Trophoblast cell (in vitro differentiated cells and primary cell): ENCODE data around the gene MEN1.

Source experiments
- DNase-seq, 2 donors: peaks; one replicate each; pipeline ENCODE4 v3.0.0-alpha.2; 2016
- H2AFZ ChIP-seq: 2 replicates; pipeline ENCODE4 v1.6.1; 2013; ENCODE audit warnings: low read length, moderate library complexity, mild to moderate bottlenecking; ENCODE audit not compliant: insufficient read depth, poor library complexity
- H2AK5ac ChIP-seq: 2 replicates; pipeline ENCODE4 v1.6.1; 2013; ENCODE audit warnings: mild to moderate bottlenecking, low read length
- H2BK120ac ChIP-seq: 2 replicates; pipeline ENCODE4 v1.6.1; 2013; ENCODE audit warnings: low read length, mild to moderate bottlenecking, moderate library complexity; ENCODE audit not compliant: insufficient read depth, poor library complexity
- H2BK12ac ChIP-seq: 2 replicates; pipeline ENCODE4 v1.6.1; 2013; ENCODE audit warnings: mild to moderate bottlenecking, low read length, moderate library complexity
- H2BK5ac ChIP-seq: 2 replicates; pipeline ENCODE4 v1.6.1; 2013; ENCODE audit warnings: low read length, low read depth, moderate library complexity, mild to moderate bottlenecking; ENCODE audit not compliant: poor library complexity
- H3K14ac ChIP-seq: 2 replicates; pipeline ENCODE4 v1.6.1; 2013; ENCODE audit warnings: mild to moderate bottlenecking, low read length
- H3K18ac ChIP-seq: 2 replicates; pipeline ENCODE4 v1.6.1; 2013; ENCODE audit warnings: mild to moderate bottlenecking, low read length
- H3K23ac ChIP-seq: 2 replicates; pipeline ENCODE4 v1.6.1; 2013; ENCODE audit warnings: low read length
- H3K27ac ChIP-seq: 2 replicates; pipeline ENCODE4 v1.5.1; 2013; ENCODE audit warnings: low read depth, mild to moderate bottlenecking, inconsistent platforms, low read length, moderate library complexity
- H3K27me3 ChIP-seq: 2 replicates; pipeline ENCODE4 v1.6.1; 2013; ENCODE audit warnings: inconsistent platforms, mild to moderate bottlenecking, low read length, moderate library complexity; ENCODE audit not compliant: insufficient read depth
- H3K36me3 ChIP-seq, 2 experiments: 1 replicate in 1 of 2; 2 replicates in 1 of 2; pipeline ENCODE4 v1.6.1; 2013; ENCODE audit warnings: low read length in 2 of 2, mild to moderate bottlenecking in 2 of 2, moderate library complexity in 1 of 2; ENCODE audit not compliant: insufficient read depth in 2 of 2, control insufficient read depth in 1 of 2
- H3K4ac ChIP-seq: 2 replicates; pipeline ENCODE4 v1.6.1; 2013; ENCODE audit warnings: low read depth, mild to moderate bottlenecking, low read length, moderate library complexity
- H3K4me1 ChIP-seq, 2 experiments: 1 replicate in 1 of 2; 2 replicates in 1 of 2; pipeline ENCODE4 v1.6.1; 2013; ENCODE audit warnings: low read length in 2 of 2, mild to moderate bottlenecking in 2 of 2, moderate library complexity in 1 of 2; ENCODE audit not compliant: insufficient read depth in 2 of 2, control insufficient read depth in 1 of 2
- H3K4me2 ChIP-seq: 2 replicates; pipeline ENCODE4 v1.6.1; 2013; ENCODE audit warnings: inconsistent platforms, mild to moderate bottlenecking, low read length, moderate library complexity
- H3K4me3 ChIP-seq: 2 replicates; pipeline ENCODE4 v1.5.1; 2013; ENCODE audit warnings: mild to moderate bottlenecking, low read depth, low read length, inconsistent platforms
- H3K79me1 ChIP-seq: one replicate; pipeline ENCODE4 v1.6.1; 2013; ENCODE audit warnings: low read length
- H3K79me2 ChIP-seq: 2 replicates; pipeline ENCODE4 v1.6.1; 2013; ENCODE audit warnings: low read length, mild to moderate bottlenecking; ENCODE audit not compliant: control insufficient read depth, insufficient read depth, poor library complexity
- H3K9ac ChIP-seq: 2 replicates; pipeline ENCODE4 v1.6.1; 2013; ENCODE audit warnings: mild to moderate bottlenecking, low read length
- H3K9me3 ChIP-seq: 2 replicates; pipeline ENCODE4 v1.6.1; 2013; ENCODE audit warnings: low read depth, mild to moderate bottlenecking, control low read depth, inconsistent platforms, low read length; ENCODE audit not compliant: insufficient read depth
- H4K12ac ChIP-seq: 2 replicates; pipeline ENCODE4 v1.6.1; 2013; ENCODE audit warnings: low read depth, mild to moderate bottlenecking, low read length, moderate library complexity
- H4K8ac ChIP-seq: 2 replicates; pipeline ENCODE4 v1.6.1; 2013; ENCODE audit warnings: low read depth, mild to moderate bottlenecking, low read length, moderate library complexity
- H4K91ac ChIP-seq: one replicate; pipeline ENCODE4 v1.6.1; 2013; ENCODE audit warnings: low read depth, mild to moderate bottlenecking, low read length, moderate library complexity
- WGBS: extraction: QIAGEN DNeasy Blood & Tissue Kit; methylation state at CpG from one replicate; pipeline ENCODE4 v1.1.7; 2013; ENCODE audit warnings: missing lambda C conversion rate; ENCODE audit not compliant: insufficient read length, insufficient coverage; ENCODE audit errors: extremely low coverage; 5-methylcytosine and 5-hydroxymethylcytosine counted together

The MEN1 gene

GRCh38 chr11:64813826-64814225, 3.5 kb upstream of the MEN1 start:
- Histone ChIP-seq H3K9ac (no peak overlapping the region), H4K12ac (no peak overlapping the region), H3K4me3 (no peak overlapping the region), H4K8ac (no peak overlapping the region), H2AK5ac (no peak overlapping the region), H4K91ac (no peak overlapping the region), H3K9me3 (no peaks in the 10 kb centered on the region), H3K27me3 (no peaks in the 10 kb centered on the region), H3K4me1 (peaks cover 2 to 5% of the 10 kb centered on the region in 2 experiments), H3K18ac (no peak overlapping the region), H3K4me2 (no peak overlapping the region), H3K23ac (no peak overlapping the region), H3K79me1 (peaks cover 5% of the 10 kb centered on the region), H2BK5ac (no peak overlapping the region), H3K4ac (no peak overlapping the region), H2BK12ac (no peak overlapping the region), H3K27ac (no peak overlapping the region), H3K79me2 (peaks cover 3% of the 10 kb centered on the region), H2BK120ac (no peak overlapping the region), H3K36me3 (no peaks in the 10 kb centered on the region), H2AFZ (no peak overlapping the region), H3K14ac (no peak overlapping the region)
- no CpG with 5 or more reads among the region's 5 CpGs for WGBS
- no peak for DNase-seq

GRCh38 chr11:64810891-64811272, 531 bp upstream of the MEN1 start:
- WGBS = no CpG with 5 or more reads among the region's 17 CpGs
- Histone ChIP-seq H4K8ac (peak overlapping the region; percentile 52), H3K27me3 (no peaks in the 10 kb centered on the region), H3K4me3 (no peak overlapping the region), H2BK120ac (no peak overlapping the region), H4K12ac (peak overlapping the region; percentile 81), H2AFZ (peak overlapping the region; percentile 80), H3K9ac (no peak overlapping the region), H3K23ac (no peak overlapping the region), H3K27ac (no peak overlapping the region), H3K14ac (no peak overlapping the region), H3K9me3 (no peaks in the 10 kb centered on the region), H3K18ac (no peak overlapping the region), H3K4ac (no peak overlapping the region), H3K4me1 (peaks cover 2 to 5% of the 10 kb centered on the region in 2 experiments), H2BK5ac (no peak overlapping the region), H3K4me2 (peak overlapping the region; percentile 63), H3K36me3 (peaks cover 21 to 22% of the 10 kb centered on the region in 2 experiments), H3K79me2 (peaks cover 3% of the 10 kb centered on the region), H2AK5ac (no peak overlapping the region), H2BK12ac (no peak overlapping the region), H4K91ac (no peak overlapping the region), H3K79me1 (peaks cover 5% of the 10 kb centered on the region)
- DNase-seq = peak; percentile 72

DNA sequence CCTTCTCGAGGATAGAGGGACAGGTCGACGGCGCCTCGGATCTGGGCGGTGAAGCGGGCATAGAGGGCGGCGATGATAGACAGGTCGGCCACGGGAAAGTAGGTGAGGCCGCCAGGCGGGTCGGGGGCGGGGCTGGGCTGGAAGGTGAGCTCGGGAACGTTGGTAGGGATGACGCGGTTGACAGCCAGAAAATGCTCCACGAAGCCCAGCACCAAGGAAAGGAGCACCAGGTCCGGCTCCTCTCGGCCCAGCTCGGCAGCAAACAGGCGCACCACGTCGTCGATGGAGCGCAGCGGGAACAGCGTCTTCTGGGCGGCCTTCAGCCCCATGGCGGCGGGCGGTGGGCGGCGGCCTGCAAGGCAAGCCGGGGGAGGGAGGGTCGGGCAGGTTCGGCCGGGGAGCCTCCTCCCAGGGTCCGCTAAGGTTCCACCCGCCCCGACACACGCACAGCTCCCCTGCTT, 540 bp downstream of the MEN1 start:
- H2BK120ac ChIP-seq = no peak overlapping the region
- H3K79me1 ChIP-seq = peaks cover 5% of the 10 kb centered on the region
- H4K91ac ChIP-seq = peak overlapping the region; percentile 41
- WGBS = no CpG with 5 or more reads among the region's 44 CpGs
- peaks cover 31 to 33% of the 10 kb centered on the region in 2 experiments for H3K36me3 ChIP-seq
- H2AK5ac ChIP-seq = peak overlapping the region; percentile 27
- H3K4me2 ChIP-seq = peak overlapping the region; percentile 91
- H4K12ac ChIP-seq = peak overlapping the region; percentile 51
- peaks cover 3% of the 10 kb centered on the region for H3K79me2 ChIP-seq
- H3K4ac ChIP-seq = peak overlapping the region; percentile 12
- no peaks in the 10 kb centered on the region for H3K9me3 ChIP-seq
- peak overlapping the region; percentile 56 for H4K8ac ChIP-seq
- peak; percentile 45 to 66 for DNase-seq
- H2AFZ ChIP-seq = peak overlapping the region; percentile 51
- peak overlapping the region; percentile 94 for H3K9ac ChIP-seq
- H3K27me3 ChIP-seq = no peaks in the 10 kb centered on the region
- peak overlapping the region; percentile 49 for H3K18ac ChIP-seq
- H3K14ac ChIP-seq = peak overlapping the region; percentile 36
- no peak overlapping the region for H2BK5ac ChIP-seq
- H3K23ac ChIP-seq = no peak overlapping the region
- H3K4me3 ChIP-seq = peak overlapping the region; percentile 87
- peaks cover 2 to 5% of the 10 kb centered on the region in 2 experiments for H3K4me1 ChIP-seq
- no peak overlapping the region for H2BK12ac ChIP-seq
- peak overlapping the region; percentile 36 for H3K27ac ChIP-seq

DNA sequence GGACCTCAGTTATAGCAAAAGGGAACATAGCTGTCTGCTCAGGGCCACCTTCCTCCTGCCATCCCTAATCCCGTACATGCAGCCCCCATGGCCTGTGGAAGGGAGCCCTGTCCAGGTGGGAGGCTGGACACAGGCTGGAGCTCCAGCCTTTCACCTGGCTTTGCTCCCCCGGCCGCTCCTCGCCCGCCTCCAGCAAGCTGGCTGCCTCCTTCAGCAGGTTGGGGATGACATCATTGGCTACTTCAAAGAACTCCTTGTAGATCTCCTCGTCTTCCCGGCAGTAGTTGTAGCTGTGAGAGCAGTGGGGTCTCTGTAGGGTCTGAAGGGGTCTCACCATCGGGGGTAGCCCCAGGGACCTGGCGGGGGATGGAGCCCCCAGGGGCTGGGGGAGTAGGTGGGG, 4.9 kb downstream of the MEN1 start:
- Histone ChIP-seq H2AK5ac (no peak overlapping the region), H3K23ac (no peak overlapping the region), H3K79me1 (peaks cover 16% of the 10 kb centered on the region), H3K4me1 (peaks cover 10 to 20% of the 10 kb centered on the region in 2 experiments), H2BK120ac (no peak overlapping the region), H4K91ac (no peak overlapping the region), H2BK12ac (no peak overlapping the region), H3K27ac (no peak overlapping the region), H3K9ac (no peak overlapping the region), H3K4ac (no peak overlapping the region), H4K12ac (no peak overlapping the region), H4K8ac (no peak overlapping the region), H3K27me3 (no peaks in the 10 kb centered on the region), H3K18ac (no peak overlapping the region), H2BK5ac (no peak overlapping the region), H3K4me2 (no peak overlapping the region), H2AFZ (no peak overlapping the region), H3K4me3 (no peak overlapping the region), H3K14ac (no peak overlapping the region), H3K79me2 (peaks cover 3% of the 10 kb centered on the region), H3K9me3 (no peaks in the 10 kb centered on the region), H3K36me3 (peaks cover 39 to 43% of the 10 kb centered on the region in 2 experiments)
- no peak for DNase-seq
- WGBS = no CpG with 5 or more reads among the region's 9 CpGs
